Mucosa of descending colon (tissue), 3 donors: ENCODE measurements around the gene FURIN. TPM values are rescaled to one million over a fixed set of nuclear protein-coding genes. Genes with fewer than 3 reads are reported as not detected.

ENCODE experiments used
- ATAC-seq: fragments of 200-7000 bp; cut with Tn5 transposase; one replicate; pipeline ENCODE4 v1.9.1; 2020; ENCODE audit warnings: mild to moderate bottlenecking, moderate library complexity
- DNase-seq, 3 donors: peaks; one replicate each; pipeline ENCODE4 v3.0.0-alpha.2; 2020
- H3K36me3 ChIP-seq: fragments of 200-600 bp; one replicate; pipeline ENCODE4 v1.8.0; 2021; ENCODE audit warnings: low read depth, mild to moderate bottlenecking
- H3K4me1 ChIP-seq: fragments of 200-600 bp; one replicate; pipeline ENCODE4 v1.8.0; 2021; ENCODE audit warnings: low read depth, mild to moderate bottlenecking
- H3K4me3 ChIP-seq: fragments of 200-600 bp; one replicate; pipeline ENCODE4 v1.8.0; 2021; ENCODE audit warnings: mild to moderate bottlenecking
- H3K9me3 ChIP-seq: fragments of 200-600 bp; one replicate; pipeline ENCODE4 v1.8.0; 2021; ENCODE audit warnings: mild to moderate bottlenecking
- intact Hi-C, 2 donors: fragments of 100-400 bp; cut with DNase I in 1 of 2; cut with micrococcal nuclease in 1 of 2; formaldehyde crosslinking; loops; one replicate each; pipeline versions ENCODE4 v1.11.0 to v1.11.1; 2022; cut with DNase I, micrococcal nuclease
- total RNA-seq, 3 donors: library from RNA; stranded (reverse); fragmentation: NEBNext Ultra II Directional in 2 of 3; extraction: Animal tissue kit (Norgen Biotek cat#: 25700) in 2 of 3; gene quantifications; one replicate each; pipeline versions ENCODE4 v1.2.1 to v1.2.4, GENCODE V29; 2021 to 2023
- TF ChIP-seq, protein P1 (sequence below): fragments of 200-600 bp; IDR thresholded peaks from one replicate; pipeline ENCODE4 v1.8.0; 2022; ENCODE audit warnings: antibody characterized with exemption, mild to moderate bottlenecking
- donor health status: DM: no; HTN: no; CAD: no; lungs with moderate emphysema.
- donor health status: DM: no; HTN: no; CAD: no.
- donor health status: DM: no; HTN: yes; CAD: no.

FURIN gene
- total RNA-seq, 3 donors from 2014 or later = 65.9 to 83.4 (median 67.4) TPM

DNA sequence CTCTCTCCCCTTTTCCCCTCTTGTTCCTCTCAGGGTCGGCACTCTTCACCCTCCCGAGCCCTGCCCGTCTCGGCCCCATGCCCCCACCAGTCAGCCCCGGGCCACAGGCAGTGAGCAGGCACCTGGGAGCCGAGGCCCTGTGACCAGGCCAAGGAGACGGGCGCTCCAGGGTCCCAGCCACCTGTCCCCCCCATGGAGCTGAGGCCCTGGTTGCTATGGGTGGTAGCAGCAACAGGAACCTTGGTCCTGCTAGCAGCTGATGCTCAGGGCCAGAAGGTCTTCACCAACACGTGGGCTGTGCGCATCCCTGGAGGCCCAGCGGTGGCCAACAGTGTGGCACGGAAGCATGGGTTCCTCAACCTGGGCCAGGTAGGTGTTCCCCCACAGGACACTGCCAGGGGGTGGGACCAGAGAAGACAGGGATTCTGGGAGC, 7.2 kb downstream of the FURIN start:
- Histone ChIP-seq H3K36me3 (peaks cover 5% of the 10 kb centered on the region), H3K9me3 (no peaks in the 10 kb centered on the region), H3K4me3 (no peak overlapping the region), H3K4me1 (peaks cover 23% of the 10 kb centered on the region)
- DNase-seq (no peak), ATAC-seq (no peak)
- intact Hi-C loops = loop anchor here in 1 of 2 donors (10.0 kb wide), 1 partner anchor 161 kb away; the partner anchor contains the start of gene BLM
- TF ChIP-seq, protein P1, sequence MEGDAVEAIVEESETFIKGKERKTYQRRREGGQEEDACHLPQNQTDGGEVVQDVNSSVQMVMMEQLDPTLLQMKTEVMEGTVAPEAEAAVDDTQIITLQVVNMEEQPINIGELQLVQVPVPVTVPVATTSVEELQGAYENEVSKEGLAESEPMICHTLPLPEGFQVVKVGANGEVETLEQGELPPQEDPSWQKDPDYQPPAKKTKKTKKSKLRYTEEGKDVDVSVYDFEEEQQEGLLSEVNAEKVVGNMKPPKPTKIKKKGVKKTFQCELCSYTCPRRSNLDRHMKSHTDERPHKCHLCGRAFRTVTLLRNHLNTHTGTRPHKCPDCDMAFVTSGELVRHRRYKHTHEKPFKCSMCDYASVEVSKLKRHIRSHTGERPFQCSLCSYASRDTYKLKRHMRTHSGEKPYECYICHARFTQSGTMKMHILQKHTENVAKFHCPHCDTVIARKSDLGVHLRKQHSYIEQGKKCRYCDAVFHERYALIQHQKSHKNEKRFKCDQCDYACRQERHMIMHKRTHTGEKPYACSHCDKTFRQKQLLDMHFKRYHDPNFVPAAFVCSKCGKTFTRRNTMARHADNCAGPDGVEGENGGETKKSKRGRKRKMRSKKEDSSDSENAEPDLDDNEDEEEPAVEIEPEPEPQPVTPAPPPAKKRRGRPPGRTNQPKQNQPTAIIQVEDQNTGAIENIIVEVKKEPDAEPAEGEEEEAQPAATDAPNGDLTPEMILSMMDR = no peak

DNA sequence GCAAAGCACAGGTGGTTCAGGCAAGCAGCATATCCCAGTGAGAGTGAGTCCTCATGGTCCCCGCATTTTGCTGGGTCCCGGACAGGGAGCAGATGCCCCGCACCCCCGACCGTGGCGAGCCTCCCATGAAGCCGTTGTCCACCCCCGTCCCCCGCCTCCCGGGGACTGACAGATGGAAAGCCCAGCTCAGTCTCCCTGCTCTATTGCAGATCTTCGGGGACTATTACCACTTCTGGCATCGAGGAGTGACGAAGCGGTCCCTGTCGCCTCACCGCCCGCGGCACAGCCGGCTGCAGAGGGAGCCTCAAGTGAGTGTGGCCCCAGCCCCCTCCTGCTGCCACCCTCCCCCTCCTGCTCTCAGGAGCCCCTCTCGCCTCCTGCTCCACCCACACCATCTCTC, 7.7 kb downstream of the FURIN start:
- DNase-seq = no peak
- intact Hi-C loops = loop anchor here in 1 of 2 donors (10.0 kb wide), 1 partner anchor 161 kb away; the partner anchor contains the start of gene BLM
- Histone ChIP-seq H3K36me3 (peaks cover 5% of the 10 kb centered on the region), H3K4me3 (no peak overlapping the region), H3K4me1 (peaks cover 20% of the 10 kb centered on the region), H3K9me3 (no peaks in the 10 kb centered on the region)
- TF ChIP-seq, protein P1 = no peak
- no peak for ATAC-seq

DNA sequence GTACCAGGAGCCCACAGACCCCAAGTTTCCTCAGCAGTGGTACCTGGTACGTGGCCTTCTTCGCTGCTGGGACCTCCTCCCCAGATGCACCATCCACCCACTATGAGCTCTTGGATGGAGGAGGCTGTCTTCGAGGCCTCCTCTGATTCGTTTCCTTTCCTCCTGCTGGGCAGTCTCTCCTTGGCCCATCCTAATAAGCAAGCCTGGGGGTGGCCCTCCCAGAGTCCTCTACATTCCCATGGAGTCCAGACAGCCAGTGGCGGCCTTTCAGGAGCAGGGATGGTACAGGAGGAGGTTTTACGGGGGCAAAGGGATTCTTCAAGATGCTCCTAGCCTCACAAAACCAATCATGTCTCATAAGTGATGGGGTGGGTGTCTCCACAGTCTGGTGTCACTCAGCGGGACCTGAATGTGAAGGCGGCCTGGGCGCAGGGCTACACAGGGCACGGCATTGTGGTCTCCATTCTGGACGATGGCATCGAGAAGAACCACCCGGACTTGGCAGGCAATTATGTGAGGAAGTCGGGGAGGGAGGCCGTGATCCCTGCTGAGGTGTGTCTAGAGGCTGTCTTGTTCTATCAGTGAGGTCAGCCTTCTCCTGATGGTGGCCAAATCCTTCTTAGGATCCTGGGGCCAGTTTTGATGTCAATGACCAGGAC, 8.3 kb downstream of the FURIN start:
- Histone ChIP-seq H3K36me3 (peaks cover 5% of the 10 kb centered on the region), H3K9me3 (no peaks in the 10 kb centered on the region), H3K4me3 (no peak overlapping the region), H3K4me1 (peaks cover 20% of the 10 kb centered on the region)
- TF ChIP-seq, protein P1 = no peak
- no peak for ATAC-seq
- DNase-seq = no peak
- intact Hi-C loops = loop anchor here in 1 of 2 donors (10.0 kb wide), 1 partner anchor 162 kb away; the partner anchor contains the start of gene BLM

DNA sequence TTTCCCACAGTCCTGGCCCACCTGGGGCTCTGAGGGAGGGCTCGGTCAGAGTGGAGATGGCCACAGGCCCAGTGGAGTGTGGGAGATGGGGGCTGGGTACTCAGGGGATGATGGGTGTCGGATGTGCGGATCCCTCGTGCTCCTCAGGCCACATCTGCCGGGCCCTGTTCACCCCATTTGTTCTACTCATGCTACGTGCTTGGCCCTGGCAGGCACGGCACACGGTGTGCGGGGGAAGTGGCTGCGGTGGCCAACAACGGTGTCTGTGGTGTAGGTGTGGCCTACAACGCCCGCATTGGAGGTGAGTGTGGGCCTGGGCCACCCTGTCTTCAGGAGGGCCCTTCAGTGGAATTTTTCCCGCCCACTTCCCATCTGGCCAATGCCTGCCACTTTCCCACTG, 8.9 kb downstream of the FURIN start:
- peaks cover 20% of the 10 kb centered on the region for H3K4me1 ChIP-seq
- TF ChIP-seq, protein P1 = no peak
- H3K36me3 ChIP-seq = peaks cover 5% of the 10 kb centered on the region
- intact Hi-C loops = loop anchor here in 1 of 2 donors (10.0 kb wide), 1 partner anchor 163 kb away; the partner anchor contains the start of gene BLM
- ATAC-seq (no peak), DNase-seq (no peak)
- H3K4me3 ChIP-seq = no peak overlapping the region
- no peaks in the 10 kb centered on the region for H3K9me3 ChIP-seq

DNA sequence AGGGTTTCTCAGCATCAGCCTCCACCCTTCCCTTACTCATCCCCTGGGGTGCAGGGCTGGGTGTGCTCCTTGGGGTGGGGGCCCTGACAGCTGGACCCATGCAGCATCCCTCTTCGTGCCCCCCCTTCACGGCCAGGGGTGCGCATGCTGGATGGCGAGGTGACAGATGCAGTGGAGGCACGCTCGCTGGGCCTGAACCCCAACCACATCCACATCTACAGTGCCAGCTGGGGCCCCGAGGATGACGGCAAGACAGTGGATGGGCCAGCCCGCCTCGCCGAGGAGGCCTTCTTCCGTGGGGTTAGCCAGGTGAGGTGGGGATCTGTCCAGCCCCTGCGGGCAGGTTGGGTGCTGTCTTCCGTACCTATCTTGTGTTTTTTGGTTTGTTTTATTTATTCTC, 9.6 kb downstream of the FURIN start:
- Histone ChIP-seq H3K36me3 (peaks cover 5% of the 10 kb centered on the region), H3K4me1 (peaks cover 16% of the 10 kb centered on the region), H3K4me3 (no peak overlapping the region), H3K9me3 (no peaks in the 10 kb centered on the region)
- ATAC-seq (no peak), DNase-seq (no peak)
- intact Hi-C loops = loop anchor here in 1 of 2 donors (10.0 kb wide), 1 partner anchor 163 kb away; the partner anchor contains the start of gene BLM
- TF ChIP-seq, protein P1 = no peak
